DOHH2 (cell line): ENCODE data around the gene ZNF12.

ENCODE experiments used
- H3F3A ChIP-seq: fragments of 200-600 bp; sonication (generic), shearing (Covaris generic); 2 replicates; pipeline ENCODE4 v1.6.0; 2016; ENCODE audit warnings: antibody characterized with exemption, mild to moderate bottlenecking; ENCODE audit not compliant: control insufficient read depth, insufficient read depth
- H3K27ac ChIP-seq: fragments of 200-600 bp; sonication (generic); 2 replicates; pipeline ENCODE4 v1.5.1; 2014; ENCODE audit warnings: low read depth, mild to moderate bottlenecking, low read length, moderate library complexity
- H3K27me3 ChIP-seq: fragments of 200-600 bp; sonication (generic); 2 replicates; pipeline ENCODE4 v1.6.1; 2014; ENCODE audit warnings: mild to moderate bottlenecking, low read length, mixed read lengths; ENCODE audit not compliant: control insufficient read depth
- H3K36me3 ChIP-seq: fragments of 200-600 bp; sonication (generic); 2 replicates; pipeline ENCODE4 v1.6.1; 2014; ENCODE audit warnings: mild to moderate bottlenecking, low read length, moderate library complexity, mixed read lengths; ENCODE audit not compliant: control insufficient read depth
- H3K4me1 ChIP-seq: fragments of 200-600 bp; sonication (generic); 2 replicates; pipeline ENCODE4 v1.6.1; 2014; ENCODE audit warnings: mild to moderate bottlenecking, low read length, mixed read lengths; ENCODE audit not compliant: control insufficient read depth
- H3K4me2 ChIP-seq: fragments of 200-600 bp; sonication (generic); 2 replicates; pipeline ENCODE4 v1.6.0; 2014; ENCODE audit warnings: mild to moderate bottlenecking, low read length, moderate library complexity
- H3K4me3 ChIP-seq: fragments of 200-600 bp; sonication (generic); 2 replicates; pipeline ENCODE4 v1.5.1; 2014; ENCODE audit warnings: mild to moderate bottlenecking, low read length, mixed read lengths
- H3K79me2 ChIP-seq: fragments of 200-600 bp; sonication (generic); 2 replicates; pipeline ENCODE4 v1.6.1; 2014; ENCODE audit warnings: mild to moderate bottlenecking, low read length, mixed read lengths; ENCODE audit not compliant: control insufficient read depth
- H3K9me2 ChIP-seq: fragments of 200-600 bp; sonication (generic); replicated peaks from 2 replicates; pipeline ENCODE4 v1.6.1; 2014; ENCODE audit warnings: mild to moderate bottlenecking, low read length, mixed read lengths; ENCODE audit not compliant: control insufficient read depth
- H3K9me3 ChIP-seq: fragments of 200-600 bp; sonication (generic); 2 replicates; pipeline ENCODE4 v1.6.1; 2014; ENCODE audit warnings: antibody characterized with exemption, low read length, mixed read lengths; ENCODE audit not compliant: control insufficient read depth, insufficient read depth
- H4K20me1 ChIP-seq: fragments of 200-600 bp; sonication (generic); 2 replicates; pipeline ENCODE4 v1.6.0; 2014; ENCODE audit warnings: low read depth, mild to moderate bottlenecking, antibody characterized with exemption, low read length, moderate library complexity; ENCODE audit not compliant: control insufficient read depth, insufficient read depth
- CTCF ChIP-seq: fragments of 200-600 bp; sonication (generic); IDR thresholded peaks from one replicate; pipeline ENCODE4 v1.5.1; 2014; ENCODE audit warnings: antibody characterized with exemption, mild to moderate bottlenecking, low read depth, low read length; ENCODE audit not compliant: poor library complexity, severe bottlenecking
- EZH2phosphoT487 ChIP-seq: fragments of 200-600 bp; sonication (generic); IDR thresholded peaks from 2 replicates; pipeline ENCODE4 v1.6.1; 2017; ENCODE audit warnings: borderline replicate concordance, mild to moderate bottlenecking, antibody characterized with exemption, low read length, moderate library complexity, mixed read lengths

The ZNF12 gene

GRCh38 chr7:6641305-6642035, 65.3 kb downstream of the ZNF12 start:
- H3F3A ChIP-seq = no peaks in the 10 kb centered on the region
- peaks cover 51% of the 10 kb centered on the region for H3K79me2 ChIP-seq
- peaks cover 20% of the 10 kb centered on the region for H3K4me1 ChIP-seq
- H3K27ac ChIP-seq = no peak overlapping the region
- peaks cover 77% of the 10 kb centered on the region for H3K36me3 ChIP-seq
- no peak overlapping the region for H3K4me3 ChIP-seq
- peaks cover 4% of the 10 kb centered on the region; the same call in 1 of the 2 replicates for H4K20me1 ChIP-seq
- TF ChIP-seq CTCF = no peak
- no peak for TF ChIP-seq EZH2phosphoT487
- H3K27me3 ChIP-seq = no peaks in the 10 kb centered on the region
- H3K9me2 ChIP-seq = no peaks in the 10 kb centered on the region
- H3K4me2 ChIP-seq = no peak overlapping the region
- no peaks in the 10 kb centered on the region for H3K9me3 ChIP-seq

GRCh38 chr7:6640246-6640721, 66.5 kb downstream of the ZNF12 start:
- H3K79me2 ChIP-seq = peaks cover 50% of the 10 kb centered on the region
- H3K4me3 ChIP-seq = no peak overlapping the region
- H3K4me2 ChIP-seq = no peak overlapping the region
- H3K27ac ChIP-seq = no peak overlapping the region
- H3K4me1 ChIP-seq = peaks cover 30% of the 10 kb centered on the region
- no peaks in the 10 kb centered on the region for H3K9me3 ChIP-seq
- peaks cover 70% of the 10 kb centered on the region for H3K36me3 ChIP-seq
- H3K27me3 ChIP-seq = no peaks in the 10 kb centered on the region
- no peaks in the 10 kb centered on the region for H3F3A ChIP-seq
- H3K9me2 ChIP-seq = no peaks in the 10 kb centered on the region
- TF ChIP-seq EZH2phosphoT487 (no peak), CTCF (no peak)
- 0 out of 2 replicates have a peak, but pooled peaks cover 4% of the 10 kb centered on the region for H4K20me1 ChIP-seq

DNA sequence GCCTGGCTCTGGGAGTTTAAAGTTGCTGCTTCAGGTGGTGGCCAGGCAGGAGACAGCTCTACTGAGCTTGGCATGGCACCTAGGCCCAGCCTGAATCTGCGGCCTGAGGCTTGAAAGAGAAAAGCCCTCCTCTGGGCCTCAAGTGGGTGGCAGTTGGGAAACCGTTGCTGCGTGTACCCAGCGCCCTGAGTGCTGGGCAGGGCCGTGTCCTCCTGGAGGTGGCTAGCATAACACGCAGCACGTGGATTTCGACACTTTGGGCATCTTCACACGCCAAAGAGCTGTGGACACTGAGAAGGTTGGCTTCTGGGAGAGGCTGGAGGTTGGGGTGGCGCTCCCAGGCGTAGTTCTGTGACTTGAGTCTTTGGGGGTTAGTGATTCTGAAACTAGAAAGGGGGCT, 67.1 kb downstream of the ZNF12 start:
- H3K36me3 ChIP-seq = peaks cover 64% of the 10 kb centered on the region

More for the DNA sequence above, 67.1 kb downstream of the ZNF12 start:
- no peaks in the 10 kb centered on the region for H3K27me3 ChIP-seq
- peaks cover 35% of the 10 kb centered on the region for H3K4me1 ChIP-seq
- H3F3A ChIP-seq = no peaks in the 10 kb centered on the region
- H3K9me3 ChIP-seq = no peaks in the 10 kb centered on the region
- TF ChIP-seq EZH2phosphoT487 (no peak), CTCF (no peak)
- H3K4me2 ChIP-seq = no peak overlapping the region
- H3K79me2 ChIP-seq = peaks cover 50% of the 10 kb centered on the region
- H3K4me3 ChIP-seq = no peak overlapping the region
- 0 out of 2 replicates have a peak, but pooled peaks cover 4% of the 10 kb centered on the region for H4K20me1 ChIP-seq
- no peak overlapping the region for H3K27ac ChIP-seq
- no peaks in the 10 kb centered on the region for H3K9me2 ChIP-seq
